ENCODE results near the gene RECK. TPM values are rescaled to one million over a fixed set of nuclear protein-coding genes. Genes with fewer than 3 reads are reported as not detected.
"Not testable (repeated sequence)": the region's sequence is repeated elsewhere in the genome, so short reads cannot be mapped to it uniquely, and the experiment has no call there.

The RECK gene
- total RNA-seq, 2 donors from 2014 or later = 20.1 to 30.3 TPM

DNA sequence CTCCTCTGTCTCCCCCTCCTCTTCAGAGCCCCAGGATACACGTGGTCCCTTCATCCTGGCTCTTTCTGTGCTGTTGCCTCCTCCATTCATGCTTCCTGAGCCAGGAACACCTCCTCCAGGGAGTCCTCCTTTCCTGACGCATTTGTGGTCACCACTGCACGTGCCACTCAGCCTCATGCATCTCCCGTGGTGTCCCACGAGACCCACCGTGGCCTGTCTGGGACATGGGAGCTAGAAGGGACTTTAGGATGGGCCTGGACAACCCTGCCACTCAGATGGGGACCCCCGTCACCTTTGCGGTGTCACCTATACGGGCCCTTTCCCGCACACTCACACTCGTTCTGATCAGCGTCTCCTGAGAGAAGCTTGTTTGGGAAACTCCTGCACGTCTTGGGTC is 106.5 kb downstream of the RECK start:
- intact Hi-C loops (cut with DNase I) = no loop called here
- peak; percentile 84 for DNase-seq (ENCODE audit: low spot score)

DNA sequence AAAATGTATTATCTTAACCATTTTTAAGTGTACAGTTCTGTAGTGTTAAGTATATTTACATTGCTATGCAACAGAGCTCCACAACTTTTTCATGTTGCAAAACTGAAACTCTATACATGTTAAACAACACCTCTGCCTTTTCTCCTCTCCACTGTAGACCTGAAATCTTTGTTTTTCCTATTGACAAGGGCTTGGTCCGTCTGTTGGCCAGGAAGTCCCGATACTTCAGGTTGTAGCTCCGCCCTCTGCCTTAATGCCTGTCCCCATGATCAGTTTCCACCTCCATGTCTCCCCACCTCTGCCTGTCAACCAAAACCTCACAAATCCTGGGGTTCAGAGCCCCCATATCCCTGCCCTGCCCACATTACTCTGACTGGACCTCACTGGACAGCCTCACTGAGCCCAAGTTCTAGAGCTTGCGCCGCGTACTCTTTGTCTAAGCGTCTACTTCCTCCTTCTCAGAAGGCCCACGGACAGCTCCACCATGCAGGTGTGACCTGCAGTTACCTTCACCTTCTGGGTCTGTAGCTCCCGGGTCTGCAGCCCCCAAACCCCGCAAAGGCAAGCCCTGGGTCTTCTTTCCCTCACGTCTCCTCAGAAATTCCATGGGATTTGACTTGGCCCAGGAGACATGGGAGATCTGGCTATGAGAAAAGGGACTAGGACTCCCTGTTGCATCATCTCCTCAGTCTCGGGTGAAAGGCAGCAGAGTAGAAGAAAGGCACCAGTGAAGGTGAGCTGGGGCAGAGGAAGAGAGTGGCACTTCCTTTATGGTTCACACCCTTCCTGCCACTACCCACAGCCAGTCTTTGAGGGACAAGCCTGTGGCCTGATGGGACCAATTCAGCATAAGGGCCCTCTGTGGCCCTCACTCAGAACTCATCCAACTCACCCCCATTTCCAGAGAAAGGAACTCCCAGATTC is 107.9 kb downstream of the RECK start:
- peak; percentile 18 for DNase-seq (ENCODE audit: low spot score)
- intact Hi-C loops (cut with DNase I) = no loop called here

DNA sequence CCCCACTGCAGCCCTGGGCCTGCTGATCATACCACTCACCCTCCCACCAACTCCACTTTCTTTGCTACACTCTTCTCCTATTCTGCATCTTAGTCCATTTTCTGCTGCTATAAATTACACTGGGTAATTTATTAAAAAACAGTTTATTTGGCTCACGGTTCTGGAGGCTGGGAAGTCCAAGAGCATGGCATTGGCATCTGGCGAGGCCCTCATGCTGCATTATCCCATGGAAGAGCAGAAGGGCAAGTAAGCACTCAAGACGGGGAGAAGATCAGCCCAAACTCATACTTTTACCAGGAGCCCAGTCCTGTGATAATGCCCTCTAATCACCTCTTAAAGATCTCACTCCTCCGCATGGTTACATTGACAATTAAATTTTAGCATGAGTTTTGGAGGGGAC is 109.3 kb downstream of the RECK start:
- intact Hi-C loops (cut with DNase I) = no loop called here
- DNase-seq (ENCODE audit: low spot score) = no peak

DNA sequence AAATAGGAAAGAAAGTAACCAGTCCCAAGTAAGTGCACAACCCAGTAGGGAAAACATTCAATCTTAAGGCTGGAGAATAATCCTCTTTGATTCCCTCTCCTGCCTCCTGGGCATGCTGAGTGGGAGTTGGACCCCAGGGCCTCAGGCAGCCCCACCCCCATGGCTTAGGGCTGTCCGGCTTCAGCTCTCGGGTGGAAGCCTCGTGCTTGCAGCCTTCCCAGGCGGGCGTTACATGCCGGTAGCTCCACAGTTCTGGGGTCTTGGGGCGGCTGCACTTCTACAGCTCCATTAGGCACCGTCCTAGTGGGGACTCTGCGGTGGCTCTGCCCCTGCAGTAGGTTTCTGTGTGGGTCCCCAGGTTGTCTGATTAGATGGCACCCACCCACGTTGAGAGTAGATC is 109.9 kb downstream of the RECK start:
- DNase-seq (ENCODE audit: low spot score) = peak; percentile 30
- intact Hi-C loops (cut with DNase I) = no loop called here

DNA sequence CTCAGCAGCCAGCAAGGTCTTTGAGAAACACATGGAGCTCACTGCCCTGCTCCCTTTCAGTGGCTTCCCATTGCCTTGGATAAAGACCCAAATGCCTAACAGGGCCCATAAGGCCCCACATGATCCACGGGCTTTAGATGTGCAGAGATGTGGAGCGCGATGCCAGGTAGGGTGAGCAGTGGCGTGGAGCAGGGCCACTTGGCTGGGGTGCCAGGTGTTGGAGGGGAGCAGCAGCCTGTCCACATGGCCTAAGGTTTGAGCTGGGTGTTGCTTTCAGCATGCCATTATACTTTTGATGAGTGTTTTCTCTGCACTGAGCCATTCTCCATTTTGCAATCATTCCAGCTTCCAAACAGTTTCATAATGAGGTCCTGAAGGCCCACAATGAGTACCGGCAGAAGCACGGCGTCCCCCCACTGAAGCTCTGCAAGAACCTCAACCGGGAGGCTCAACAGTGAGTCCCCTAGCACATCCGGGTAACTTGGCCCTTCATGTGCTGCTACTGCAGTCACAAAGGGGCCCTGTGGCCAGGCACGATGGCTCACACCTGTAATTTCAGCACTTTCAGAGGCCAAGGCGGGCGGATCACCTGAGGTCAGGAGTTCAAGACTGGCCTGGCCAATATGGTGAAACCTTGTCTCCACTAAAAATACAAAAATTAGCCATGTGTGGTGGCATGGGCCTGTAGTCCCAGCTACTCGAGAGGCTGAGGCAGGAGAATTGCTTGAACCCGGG is 110.9 kb downstream of the RECK start:
- intact Hi-C loops (cut with DNase I) = no loop called here
- DNase-seq (ENCODE audit: low spot score) = no peak

DNA sequence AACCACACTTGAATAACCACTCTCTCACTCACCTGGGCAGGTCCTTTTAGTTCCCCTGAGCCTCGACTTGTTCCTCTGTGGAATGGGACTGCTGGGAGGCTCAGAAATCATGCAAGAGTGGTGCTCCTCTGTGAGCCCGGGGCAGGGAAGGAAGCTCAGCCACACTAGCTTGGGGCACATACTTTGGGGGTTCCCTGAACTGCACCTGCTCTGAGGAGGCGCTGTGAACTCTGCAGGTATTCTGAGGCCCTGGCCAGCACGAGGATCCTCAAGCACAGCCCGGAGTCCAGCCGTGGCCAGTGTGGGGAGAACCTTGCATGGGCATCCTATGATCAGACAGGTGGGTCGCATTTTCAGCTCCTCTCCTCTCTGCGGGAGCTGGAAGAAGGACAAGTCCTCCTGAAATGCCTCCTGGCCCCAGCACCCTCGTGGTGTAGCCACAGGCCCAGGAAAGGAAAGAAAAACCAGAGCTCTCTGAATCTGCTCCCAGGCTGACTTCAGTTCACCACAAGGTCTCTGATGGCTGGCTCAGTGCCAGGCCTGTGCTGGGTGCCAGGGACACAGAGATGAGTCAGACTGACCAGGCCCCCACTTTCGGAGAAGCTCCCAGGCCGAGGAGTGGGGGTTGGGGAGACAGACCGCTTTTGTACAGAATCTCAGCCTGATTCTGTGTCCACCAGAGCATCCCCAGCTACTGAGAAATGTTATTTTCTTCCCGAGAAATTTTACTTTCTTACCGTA is 111.8 kb downstream of the RECK start:
- intact Hi-C loops (cut with DNase I) = no loop called here
- peak; percentile 99 for DNase-seq (ENCODE audit: low spot score)

DNA sequence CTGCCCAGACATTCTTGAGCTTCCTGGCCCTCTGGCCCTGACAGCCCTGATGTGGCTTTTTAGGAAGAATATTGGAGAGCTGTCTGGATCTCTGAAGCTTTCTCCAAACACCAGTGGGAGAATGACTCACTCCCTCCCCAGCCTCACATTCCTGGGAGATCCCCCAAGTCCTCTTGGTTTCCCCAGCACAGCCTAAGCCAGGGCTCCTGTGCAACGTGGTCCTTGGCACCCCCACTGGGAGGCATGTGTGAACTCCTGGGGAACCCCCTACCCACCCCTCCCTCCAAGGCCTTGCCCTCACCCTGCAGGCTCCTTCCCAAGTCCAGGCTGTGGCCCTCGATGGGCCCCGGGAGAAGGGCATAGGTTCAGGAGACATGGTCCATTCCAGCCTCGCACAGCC is 112.5 kb downstream of the RECK start:
- DNase-seq (ENCODE audit: low spot score) = no peak
- intact Hi-C loops (cut with DNase I) = no loop called here

DNA sequence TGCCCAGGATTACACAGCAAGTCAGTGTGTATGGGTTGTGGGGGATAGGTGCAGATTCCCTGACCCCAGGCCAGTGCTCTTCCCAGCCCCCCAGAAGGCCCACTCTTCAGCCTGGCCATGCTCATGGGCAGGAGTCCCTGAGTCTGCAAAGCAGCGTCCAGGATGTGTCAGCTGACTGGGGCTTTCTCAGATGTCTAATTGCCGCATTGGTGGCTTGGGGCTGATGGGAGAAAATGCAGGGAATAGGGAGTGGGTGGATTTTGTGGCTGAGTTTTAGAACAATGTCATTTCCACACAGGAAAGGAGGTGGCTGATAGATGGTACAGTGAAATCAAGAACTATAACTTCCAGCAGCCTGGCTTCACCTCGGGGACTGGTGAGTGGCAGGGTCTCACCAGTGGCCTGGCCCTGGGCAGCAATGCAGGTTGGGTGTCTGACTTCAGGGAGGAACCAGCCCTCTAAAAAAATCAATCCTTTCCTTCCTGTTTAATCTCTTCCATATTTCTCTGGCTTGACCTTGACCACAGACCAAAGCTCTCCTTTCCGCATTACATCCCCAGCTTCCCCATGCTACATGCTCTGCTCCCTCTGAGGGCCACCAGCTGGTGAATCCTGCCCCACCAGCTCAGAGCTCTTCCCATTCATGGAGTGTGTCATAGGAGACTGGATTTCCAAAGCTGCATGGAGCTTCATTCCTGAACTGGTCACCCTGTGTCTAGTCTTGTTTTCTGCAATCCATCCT is 114.0 kb downstream of the RECK start:
- intact Hi-C loops (cut with DNase I) = no loop called here
- DNase-seq (ENCODE audit: low spot score) = no peak

DNA sequence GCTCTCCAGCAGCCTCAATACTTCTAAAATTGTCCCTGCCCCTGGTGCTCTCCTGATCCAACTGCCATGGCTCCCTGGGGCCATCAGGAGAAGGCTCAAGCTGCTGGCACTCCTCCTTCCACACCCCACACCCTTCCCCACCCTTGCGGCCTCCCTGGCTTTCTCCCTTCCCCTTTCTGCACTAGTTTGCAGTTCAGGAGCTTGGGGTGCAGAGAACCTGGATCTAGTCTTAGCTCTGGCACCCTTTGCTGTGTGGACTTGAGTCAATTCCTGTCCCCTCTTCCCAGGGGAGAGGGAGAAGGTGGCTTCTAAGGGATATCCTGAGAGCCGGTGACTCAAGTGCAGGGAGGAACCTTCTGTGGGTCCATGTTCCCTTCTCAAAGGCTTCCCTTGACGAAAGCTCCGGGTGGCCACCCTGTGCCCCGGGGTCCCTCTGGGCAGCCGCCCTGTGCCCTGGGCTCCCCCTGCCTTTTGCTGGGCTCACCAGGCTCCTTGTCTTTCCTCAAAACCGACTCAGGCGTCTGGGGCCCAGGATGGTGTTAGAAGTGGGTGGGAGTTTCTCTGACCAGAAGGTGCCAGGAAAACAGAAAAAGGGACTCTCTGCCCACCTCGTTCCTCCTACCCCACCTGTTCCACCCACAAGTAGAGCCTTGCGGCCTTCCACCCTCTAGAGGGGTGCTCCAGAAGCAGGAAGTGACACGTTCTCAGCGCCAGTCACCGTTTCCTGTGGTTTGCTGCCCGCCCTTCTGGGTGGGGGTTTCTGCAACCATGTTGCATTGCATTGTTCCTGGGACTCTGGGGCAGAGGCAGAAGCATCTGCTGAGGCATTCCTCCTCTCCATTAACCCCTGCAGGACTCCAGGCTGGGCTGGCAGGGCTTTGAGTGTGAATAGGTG is 114.8 kb downstream of the RECK start:
- intact Hi-C loops (cut with DNase I) = no loop called here
- DNase-seq (ENCODE audit: low spot score) = peak; percentile 93

DNA sequence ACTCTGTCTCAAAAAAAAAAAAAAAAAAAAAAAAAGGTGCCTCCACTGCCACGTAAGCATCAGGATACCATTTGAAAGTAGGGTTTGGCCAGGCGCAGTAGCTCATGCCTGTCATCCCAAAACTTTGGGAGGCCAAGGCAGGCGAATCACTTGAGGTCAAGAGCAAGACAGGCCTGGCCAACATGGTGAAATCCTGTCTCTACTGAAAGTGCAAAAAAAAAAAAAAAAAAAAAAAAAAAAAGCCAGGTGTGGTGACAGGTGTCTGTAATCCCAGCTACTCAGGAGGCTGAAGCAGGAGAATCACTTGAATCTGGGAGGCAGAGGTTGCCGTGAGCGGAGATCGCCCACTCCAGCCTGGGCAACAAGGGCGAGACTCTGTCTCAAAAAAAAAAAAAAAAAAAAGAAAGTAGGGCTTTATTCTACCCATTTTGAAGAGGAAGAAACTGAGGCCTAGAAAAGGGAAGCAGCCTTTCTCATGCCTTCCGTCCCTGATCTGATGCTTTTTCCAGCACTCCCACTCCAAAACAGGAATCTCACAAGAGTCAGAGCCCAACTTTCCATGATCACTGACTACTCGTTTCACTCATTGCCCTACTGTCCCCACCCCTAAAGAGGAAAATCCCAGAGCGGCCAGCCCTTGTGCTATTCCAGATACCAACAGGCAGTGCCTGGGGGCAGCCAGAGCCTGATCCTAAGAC is 116.2 kb downstream of the RECK start:
- intact Hi-C loops (cut with DNase I) = no loop called here
- no peak for DNase-seq (ENCODE audit: low spot score)

DNA sequence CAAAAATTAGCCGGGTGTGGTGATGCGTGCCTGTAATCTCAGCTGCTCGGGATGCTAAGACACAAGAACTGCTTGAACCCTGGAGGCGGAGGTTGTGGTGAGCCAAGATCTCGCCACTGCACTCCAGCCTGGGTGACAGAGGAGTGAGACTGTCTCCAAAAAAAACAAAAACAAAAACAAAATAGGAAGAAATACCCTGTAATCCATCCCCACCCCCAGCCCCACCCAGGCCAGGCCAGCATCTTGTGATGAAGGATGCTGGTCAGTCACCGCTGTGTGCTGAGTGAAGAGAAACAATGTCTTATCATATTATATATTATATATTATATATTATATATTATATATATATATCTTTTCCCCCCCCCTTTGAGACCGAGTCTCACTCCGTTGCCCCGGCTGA is 117.0 kb downstream of the RECK start:
- DNase-seq (ENCODE audit: low spot score) = no peak
- intact Hi-C loops (cut with DNase I) = no loop called here

DNA sequence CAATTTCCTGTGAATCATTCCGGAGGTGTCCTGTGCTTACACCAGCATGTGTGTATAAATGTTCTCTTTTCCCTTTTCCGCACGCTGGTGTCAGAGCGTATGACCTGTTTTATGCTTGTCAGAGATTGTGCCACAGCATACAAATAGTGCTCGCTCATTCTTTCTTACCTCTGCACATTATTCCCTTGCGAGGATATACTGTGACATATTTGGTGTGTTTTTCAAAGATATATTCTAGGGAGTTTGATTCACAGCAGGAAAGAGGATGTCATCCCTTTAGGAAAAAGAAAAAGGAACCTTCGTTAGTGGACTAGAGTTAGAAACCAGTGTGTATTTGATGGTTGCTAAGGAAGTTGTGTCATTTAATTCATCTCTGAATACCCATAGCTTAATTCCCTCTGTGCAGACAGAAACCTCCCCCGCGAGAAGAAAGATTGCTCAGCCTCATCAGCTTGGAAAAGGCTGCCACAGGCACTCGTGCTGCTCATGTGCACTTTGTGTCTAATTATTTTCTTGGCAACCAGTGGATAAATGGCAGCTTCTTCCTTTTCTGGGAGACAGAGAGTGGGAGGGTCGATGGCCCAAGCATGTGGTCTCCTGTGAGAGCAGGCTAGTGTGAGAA is 117.7 kb downstream of the RECK start:
- DNase-seq (ENCODE audit: low spot score) = no peak
- intact Hi-C loops (cut with DNase I) = no loop called here

DNA sequence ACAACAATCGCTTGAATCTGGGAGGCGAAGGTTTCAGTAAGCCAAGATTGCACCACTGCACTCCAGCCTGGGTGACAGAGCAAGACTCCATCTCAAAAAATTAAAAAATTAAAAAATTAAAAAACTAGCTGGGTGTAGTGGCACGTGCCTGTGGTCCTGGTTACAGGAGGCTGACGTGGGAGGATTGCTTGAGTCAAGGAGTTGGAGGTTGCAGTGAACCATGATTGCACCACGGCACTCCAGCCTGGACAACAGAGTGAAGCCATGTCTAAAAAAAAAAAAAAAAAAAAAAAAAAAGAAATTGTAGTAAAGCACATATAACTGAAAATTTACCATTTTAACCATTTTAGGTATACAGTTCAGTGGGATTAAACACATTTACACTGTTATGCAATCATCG is 119.4 kb downstream of the RECK start:
- no peak for DNase-seq (ENCODE audit: low spot score)
- intact Hi-C loops (cut with DNase I) = no loop called here

DNA sequence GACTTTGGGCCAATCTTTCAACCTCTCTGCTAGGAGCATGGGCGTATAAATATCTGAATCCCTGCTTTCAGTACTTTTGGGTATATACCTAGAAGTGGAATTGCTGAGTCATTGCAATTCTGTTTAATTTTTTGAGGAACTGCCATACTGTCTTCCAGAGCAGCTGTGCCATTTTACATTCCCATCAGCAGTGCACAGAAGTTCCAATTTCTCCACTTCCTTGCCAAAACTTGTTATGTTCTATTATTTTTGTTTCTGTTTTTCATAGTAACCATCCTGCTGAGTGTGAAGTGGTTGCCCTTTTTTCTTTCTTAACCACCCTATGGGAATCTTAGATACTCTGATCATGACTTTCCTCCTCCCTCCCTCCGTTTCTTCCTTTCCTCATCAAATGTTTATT is 121.4 kb downstream of the RECK start:
- intact Hi-C loops (cut with DNase I) = no loop called here
- DNase-seq (ENCODE audit: low spot score) = no peak

DNA sequence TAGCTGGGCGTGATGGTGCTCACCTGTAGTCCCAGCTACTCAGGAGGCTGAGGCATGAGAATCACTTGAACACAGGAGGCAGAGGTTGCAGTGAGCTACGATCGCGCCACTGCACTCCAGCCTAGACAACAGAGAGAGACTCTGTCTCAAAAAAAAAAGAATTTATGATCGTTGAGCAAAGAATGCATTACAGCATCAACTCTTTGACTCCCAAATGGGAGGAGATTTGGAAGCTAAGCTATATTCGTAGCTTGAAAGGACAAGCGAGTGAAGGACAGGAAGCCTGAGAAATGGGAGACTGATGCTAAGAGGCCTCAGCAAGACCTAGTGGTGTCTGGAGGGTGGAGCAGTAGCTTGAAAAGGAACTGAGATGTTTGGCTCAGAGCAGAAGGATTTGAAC is 122.2 kb downstream of the RECK start:
- intact Hi-C loops (cut with DNase I) = no loop called here

DNA sequence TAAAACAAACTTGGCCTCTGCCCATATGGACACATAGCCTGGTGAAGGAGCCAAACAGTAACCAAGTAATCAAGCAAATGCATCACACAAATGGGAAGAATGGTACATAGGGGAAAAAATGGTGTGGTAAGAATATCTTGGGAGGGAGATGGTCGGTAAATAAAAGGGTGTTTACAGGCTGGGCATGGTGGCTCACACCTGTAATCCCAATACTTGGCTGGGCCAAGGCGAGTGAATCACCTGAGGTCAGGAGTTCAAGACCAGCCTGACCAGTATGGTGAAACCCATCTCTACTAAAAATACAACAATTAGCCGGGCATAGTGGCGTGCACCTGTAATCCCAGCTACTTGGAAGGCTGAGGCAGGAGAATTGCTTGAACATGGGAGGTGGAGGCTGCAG is 122.8 kb downstream of the RECK start:
- intact Hi-C loops (cut with DNase I) = not testable (repeated sequence)

More for the DNA sequence above, 122.2 kb downstream of the RECK start:
- no peak for DNase-seq (ENCODE audit: low spot score)

DNA sequence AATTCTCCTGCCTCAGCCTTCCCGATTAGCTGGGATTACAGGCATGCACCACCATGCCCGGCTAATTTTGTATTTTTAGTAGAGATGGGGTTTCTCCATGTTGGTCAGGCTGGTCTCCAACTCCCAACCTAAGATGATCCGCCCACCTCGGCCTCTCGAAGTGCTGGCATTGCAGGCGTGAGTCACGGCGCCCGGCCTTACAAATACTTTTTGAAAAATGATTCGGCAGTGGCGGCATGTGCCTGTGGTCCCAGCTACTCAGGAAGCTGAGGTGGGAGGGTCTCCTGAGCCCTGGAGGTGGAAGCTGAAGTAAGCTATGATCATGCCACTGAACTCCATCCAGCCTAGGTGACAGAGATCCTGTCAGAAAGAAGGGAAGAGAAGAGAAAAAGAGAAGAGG is 123.4 kb downstream of the RECK start:
- not testable (repeated sequence) for DNase-seq (ENCODE audit: low spot score)
- intact Hi-C loops (cut with DNase I) = loop anchor here (10.0 kb wide), 2 partner anchors 125 to 255 kb away; partner anchors contain the start of genes HRCT1 (in 1 of the 2), RECK (in 1 of the 2) and SPAAR (in 1 of the 2)

More for the DNA sequence above, 122.8 kb downstream of the RECK start:
- not testable (repeated sequence) for DNase-seq (ENCODE audit: low spot score)

All from posterior vena cava (tissue), 2 donors.